HUDEP-2 (cell line): ENCODE data around the gene NATD1.

ENCODE experiments used
- DNase-seq, 76 experiments: peaks; one replicate each; lab custom pipeline; 2025; ENCODE audit not compliant: unreplicated experiment in 76 of 76; lab: John Stamatoyannopoulos, UW

Gene NATD1

GRCh38 chr17:21277332-21277731 lies 24.1 kb upstream of the NATD1 start:
- DNase-seq = no peak

- DNase-seq = no peak
Observed at GRCh38 chr17:21276264-21276588, 23.0 kb upstream of the NATD1 start.

DNA sequence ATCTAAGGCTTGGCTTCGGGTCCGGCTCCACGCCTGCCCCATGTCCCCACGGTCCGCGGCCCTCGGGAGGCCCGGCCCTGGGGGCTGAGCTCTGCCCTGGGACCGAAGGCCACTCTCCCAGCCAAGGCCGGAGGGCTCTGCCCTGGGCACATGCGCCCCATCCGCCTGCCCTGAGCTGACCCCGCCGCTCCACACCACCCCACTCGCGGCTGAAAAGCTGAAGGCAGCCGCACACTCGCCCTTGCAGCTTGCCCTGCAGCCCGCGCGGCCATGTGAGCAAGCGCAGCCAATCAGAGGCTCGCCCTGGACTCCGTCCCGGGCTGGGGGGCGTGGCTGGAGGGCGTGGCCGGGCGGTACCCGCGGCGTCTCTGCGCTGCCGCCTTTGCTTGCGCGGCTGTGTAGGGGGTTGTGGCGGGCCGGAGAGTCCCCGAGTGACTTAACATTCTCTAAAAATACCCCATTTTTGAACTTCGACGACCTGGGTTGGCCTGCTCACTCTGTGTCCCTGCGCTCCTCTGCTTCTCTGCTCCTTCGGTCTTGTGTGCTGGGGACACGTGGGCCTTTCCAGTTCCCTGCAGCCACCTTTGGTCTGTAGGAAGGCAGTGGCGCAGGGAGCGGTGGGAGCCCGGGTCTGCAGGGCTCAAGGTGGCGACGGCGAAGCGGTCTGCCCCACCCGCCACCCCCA lies 22.5 kb upstream of the NATD1 start:
- peak in 74 of 76 experiments; percentile 47 to 96 (median 88) for DNase-seq

GRCh38 chr17:21275047-21275578 lies 21.9 kb upstream of the NATD1 start:
- DNase-seq = peak in 6 of 76 experiments; percentile 9 to 53 (median 30)

DNA sequence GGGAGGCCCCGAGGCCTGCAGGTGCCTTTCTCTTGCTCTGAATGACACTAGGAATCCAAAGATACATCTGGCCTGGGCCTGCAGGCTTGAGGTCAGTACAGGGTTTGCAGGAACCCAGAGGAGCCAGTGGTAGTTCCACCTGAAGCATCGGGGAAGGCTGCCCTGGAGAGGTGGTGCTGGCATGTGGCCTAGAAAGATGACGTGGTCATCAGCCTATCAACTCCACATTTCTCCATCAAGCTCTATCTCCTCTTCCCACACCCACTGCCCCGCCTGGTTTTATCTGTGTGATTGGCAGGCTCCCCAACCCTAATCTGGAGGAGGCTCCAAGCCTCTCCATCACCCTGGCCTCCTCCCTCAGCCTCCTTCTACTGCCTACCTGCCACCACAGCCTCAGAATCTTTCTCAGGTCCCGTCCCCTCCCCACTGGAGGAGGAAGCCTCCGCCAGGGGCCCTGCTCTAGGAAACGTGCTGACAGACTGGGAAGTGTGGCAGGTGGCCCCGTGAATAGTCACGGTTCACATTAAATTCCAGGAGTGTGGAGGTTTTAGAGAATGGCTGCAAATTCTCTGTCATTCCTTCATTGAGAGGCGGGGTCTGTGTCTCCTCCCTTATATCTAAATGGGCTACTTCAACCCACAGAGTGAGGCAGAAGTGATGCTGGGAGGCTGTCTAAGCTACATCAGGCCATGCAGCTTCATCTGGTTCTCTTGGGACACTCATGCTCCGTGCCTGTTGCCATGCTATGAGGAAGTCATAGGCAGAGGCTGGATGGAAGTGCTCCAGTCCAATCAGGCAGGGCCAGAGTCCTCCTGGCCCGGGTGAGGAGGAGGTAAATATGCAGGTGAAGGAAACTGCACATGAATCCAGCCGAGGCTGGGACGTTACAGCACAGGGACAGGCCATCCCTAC lies 19.9 kb upstream of the NATD1 start:
- DNase-seq = peak in 75 of 76 experiments; percentile 48 to 95 (median 87)

- no peak for DNase-seq
Observed at GRCh38 chr17:21272250-21272649, 19.0 kb upstream of the NATD1 start.

GRCh38 chr17:21271454-21272183 lies 18.4 kb upstream of the NATD1 start:
- DNase-seq = peak in 34 of 76 experiments; percentile 12 to 65 (median 28)

DNA sequence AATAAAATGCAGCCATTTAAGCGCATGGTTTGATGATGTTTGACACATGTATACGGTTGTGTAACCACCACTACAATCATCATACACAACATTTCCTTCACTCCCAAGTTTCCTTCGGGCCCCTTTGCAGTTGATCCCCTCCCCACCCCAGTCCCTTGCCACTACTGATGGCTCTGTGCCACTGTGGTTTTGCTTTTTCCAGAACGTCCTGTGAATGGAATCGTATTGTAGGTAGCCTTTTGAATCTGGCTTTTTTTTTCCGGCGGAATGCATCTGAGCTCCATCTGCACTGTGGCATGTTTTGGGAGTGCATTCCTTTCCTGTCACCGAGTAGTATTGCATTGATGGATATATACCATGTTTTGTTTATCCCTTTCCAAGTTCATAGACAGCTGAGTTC lies 16.2 kb upstream of the NATD1 start:
- DNase-seq = no peak

DNA sequence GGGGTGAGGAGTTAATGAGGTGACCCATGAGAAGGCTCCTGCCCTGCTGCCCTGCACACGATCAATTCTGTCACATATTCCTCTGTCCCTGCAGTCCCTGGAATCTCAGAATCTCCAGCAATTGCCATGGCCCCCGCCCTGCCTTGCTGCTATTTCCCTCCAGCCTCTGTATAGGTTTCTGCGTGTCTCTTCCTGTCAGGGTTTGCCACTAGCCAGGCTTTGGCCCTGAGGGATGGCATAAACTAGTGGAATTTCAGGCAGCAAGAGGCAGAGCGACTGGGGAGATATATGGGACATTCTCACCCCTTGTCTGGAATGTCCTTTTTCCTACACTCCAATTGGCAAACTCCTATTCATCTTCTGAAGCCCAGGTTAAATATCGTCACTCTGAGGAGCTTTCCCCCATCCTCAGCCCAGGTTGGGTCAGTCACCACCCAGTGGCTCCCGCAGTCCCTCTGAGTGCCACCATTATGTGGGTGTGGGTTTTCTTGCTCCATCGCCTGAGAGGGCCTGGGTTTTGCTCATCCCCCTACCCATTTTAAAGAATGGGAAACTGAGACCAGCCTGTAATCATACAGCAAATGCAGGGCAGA lies 15.5 kb upstream of the NATD1 start:
- no peak for DNase-seq

DNA sequence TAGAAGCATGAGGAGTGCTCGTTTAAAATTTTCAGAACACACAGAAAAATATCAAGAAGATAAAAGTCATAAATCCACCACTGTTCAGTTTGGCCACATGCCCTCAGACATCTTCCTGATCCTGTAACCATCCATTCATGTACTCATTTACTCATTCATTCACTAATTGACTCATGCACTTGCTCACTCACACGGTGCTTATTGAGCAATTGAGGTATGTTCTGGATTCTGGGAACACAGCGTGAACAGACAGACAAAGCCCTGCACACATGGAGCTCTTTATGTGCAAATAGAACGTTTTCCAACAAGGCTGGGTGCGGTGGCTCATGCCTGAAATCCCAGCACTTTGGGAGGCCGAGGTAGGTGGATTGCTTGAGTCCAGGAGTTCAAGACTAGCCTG lies 10.2 kb upstream of the NATD1 start:
- no peak for DNase-seq

DNA sequence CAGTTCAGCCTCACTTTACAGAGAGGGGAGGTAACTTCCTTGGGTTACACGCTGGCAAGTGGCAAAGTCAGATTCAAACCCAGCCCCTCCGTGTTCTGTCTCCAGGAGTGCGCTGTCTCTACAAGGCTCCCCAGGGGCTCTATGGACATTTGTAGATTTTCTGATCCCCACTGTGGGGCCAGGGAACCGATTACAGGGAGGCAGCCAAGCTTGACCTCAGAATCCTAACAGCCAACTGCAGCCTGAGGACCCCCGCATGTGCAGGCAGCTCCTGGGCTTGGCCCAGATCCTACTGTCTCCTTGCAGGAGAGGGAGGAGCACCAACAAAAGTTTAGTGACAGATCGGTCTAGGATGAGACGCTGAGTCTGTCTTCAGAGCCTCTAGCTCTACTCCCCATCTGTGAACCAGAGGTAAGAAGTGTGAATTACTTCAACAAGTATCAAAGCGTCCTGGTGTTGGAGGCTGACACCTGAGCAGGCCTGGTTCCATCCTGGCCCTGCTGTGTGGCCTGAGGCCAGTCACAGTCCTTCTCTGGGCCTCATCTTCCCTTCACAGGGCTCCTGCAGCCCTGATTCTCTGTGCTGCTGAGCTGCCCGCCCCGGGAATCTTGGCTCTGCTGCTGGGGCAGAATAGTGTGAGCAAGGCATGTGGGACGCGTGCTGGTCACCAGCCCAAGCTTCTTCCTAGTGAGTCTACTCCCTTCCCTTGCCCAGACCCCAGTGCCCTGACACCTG lies 9.2 kb upstream of the NATD1 start:
- no peak for DNase-seq

- no peak for DNase-seq
Observed at GRCh38 chr17:21258593-21258992, 5.4 kb upstream of the NATD1 start.

DNA sequence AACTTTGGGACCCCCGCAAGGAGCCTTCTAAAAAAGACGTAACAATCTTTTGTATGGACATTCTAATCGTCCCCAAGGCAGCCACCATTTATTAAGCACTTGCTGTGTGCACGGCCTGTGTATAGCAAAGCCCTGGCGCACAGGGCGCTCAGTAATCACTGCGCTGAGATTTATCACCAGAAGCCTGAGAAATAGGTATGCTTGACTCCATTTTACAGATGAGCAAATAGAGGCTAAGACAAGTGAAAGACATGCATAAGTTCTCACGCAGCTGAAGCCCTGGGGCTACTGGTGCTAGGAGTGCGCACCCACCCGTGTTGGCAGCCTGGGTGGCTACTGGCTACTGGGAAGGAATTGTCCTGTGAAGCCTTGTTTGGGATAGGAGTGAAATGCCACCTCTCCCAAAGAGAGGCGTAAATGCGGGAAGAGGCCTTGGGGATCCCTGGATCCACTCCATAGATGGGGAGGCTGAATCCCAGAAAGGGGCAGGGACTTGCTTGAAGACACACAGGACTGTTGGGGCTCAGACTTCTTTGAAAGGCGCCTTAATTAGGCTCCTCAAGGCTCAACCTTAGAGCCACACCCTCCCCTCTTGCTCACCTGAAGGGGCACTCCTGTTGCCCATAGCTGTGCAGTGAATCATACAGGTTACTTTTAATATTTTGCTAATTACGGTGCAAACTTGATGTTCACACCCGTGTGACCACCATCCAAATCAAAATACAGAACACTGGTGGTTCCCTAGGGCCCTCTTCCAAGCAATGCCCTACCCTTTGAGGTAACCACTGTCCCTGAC lies 634 bp upstream of the NATD1 start:
- DNase-seq = no peak

DNA sequence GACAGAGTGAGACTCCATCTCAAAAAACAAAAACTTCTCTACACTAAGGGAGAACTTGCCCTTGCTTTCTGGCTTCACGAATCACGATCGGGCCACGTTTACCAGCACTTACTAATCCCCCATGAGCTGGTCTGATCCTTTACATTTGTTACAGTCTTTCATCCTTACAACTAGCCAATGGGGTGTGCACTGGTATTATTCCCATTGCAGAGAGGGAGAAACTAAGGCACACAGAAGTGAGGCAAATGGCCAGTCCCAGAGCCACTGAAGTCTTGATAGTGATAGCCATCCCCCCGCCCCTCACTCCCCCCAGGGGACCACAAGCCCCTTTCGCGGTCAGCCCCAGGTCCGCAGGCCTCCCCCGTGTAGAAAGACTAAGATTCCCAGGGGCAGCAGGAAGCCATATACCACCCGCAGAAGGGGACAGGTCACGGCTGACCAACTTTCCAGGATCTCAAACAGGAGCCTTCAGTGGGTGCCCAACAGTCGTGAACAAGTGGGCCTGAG lies 868 bp downstream of the NATD1 start:
- DNase-seq = no peak

DNA sequence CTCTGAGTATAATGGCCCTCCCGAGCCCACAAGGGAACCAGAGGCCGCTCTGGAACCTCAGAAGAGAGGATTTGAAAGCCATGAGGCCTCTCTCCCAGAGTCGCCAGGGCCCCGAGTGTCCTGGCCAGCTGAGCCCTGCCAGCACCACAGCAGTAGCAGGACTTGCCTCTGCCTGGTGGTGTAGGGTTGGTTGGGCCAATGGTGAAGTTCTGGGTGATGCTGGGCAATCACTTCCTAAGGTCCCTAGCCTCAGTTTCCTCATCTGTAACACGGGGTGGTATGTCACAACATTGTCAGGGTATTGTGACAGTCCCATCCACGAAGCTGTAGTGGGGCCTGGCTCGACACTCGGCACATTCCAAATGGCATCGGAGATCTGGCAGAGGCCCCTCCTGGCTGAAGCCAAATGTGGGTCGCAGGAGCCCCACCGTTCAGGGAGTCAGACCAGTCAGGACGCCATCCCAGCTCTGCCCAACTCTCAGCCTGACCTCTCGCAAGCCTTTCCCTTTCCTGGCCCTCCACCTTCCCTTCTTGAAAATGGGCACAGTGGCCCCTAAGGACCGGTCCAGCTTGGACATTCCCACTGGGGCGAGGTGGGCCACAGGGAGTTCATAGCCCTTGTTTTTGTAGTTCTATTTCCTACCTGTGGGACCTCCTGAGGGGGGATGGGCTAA lies 1.7 kb downstream of the NATD1 start:
- no peak for DNase-seq

DNA sequence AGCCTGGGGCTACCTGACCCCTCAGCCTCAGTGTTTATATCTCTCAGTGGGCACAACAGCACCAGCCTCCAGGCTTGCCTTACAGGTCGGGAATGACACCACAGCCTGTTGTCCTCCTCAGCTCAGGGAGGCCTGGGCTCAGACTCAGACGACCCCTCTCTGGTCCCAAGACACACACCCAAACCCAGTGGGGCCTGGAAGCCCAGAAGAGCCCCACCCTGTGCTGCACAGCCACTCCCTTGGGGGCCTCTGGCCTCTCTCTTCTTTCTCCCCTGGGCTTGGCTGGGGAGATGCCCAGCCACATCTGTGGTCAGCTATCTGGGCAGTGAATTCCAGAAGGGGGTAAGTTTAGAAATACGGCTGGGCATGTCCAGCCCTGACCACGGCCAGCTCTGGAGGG lies 2.4 kb downstream of the NATD1 start:
- DNase-seq = no peak

- DNase-seq = no peak
Observed at GRCh38 chr17:21249920-21250703, 3.1 kb downstream of the NATD1 start.
